Stimulated activated naive B cell treated with anti-CD40 and anti-IgM and Interleukin-4, amounts not matched to agents 10 μg/mL and 1 μg/mL and 100 μg/mL, for 72 hours (primary cell): ENCODE measurements around the gene FDXACB1.

ENCODE experiments used
- ATAC-seq, 2 donors: fragments of 150-1000 bp; cut with Tn5 transposase; replicated peaks; 2 replicates each; pipeline ENCODE4 v1.10.0; 2021; ENCODE audit warnings: moderate library complexity in 1 of 2
- DNase-seq: peaks from one replicate; pipeline ENCODE4 v3.0.0; 2021
- H3K27ac Mint-ChIP-seq: one replicate; pipeline ENCODE4 v1.8.0; 2022; ENCODE audit warnings: mild to moderate bottlenecking, mixed read lengths
- H3K27me3 Mint-ChIP-seq, 2 donors: one replicate each; pipeline ENCODE4 v1.8.0; 2022; ENCODE audit warnings: mixed read lengths in 2 of 2
- H3K36me3 Mint-ChIP-seq, 2 donors: one replicate each; pipeline ENCODE4 v1.8.0; 2022; ENCODE audit warnings: mixed read lengths in 2 of 2, mild to moderate bottlenecking in 1 of 2
- H3K4me1 Mint-ChIP-seq, 2 donors: one replicate each; pipeline ENCODE4 v1.8.0; 2022; ENCODE audit warnings: mixed read lengths in 2 of 2, mild to moderate bottlenecking in 1 of 2
- H3K4me3 Mint-ChIP-seq, 2 donors: one replicate each; pipeline ENCODE4 v1.8.0; 2022; ENCODE audit warnings: mild to moderate bottlenecking in 2 of 2, mixed read lengths in 2 of 2, moderate library complexity in 1 of 2
- H3K9me3 Mint-ChIP-seq, 2 donors: one replicate each; pipeline ENCODE4 v1.8.0; 2022; ENCODE audit warnings: mixed read lengths in 2 of 2, mild to moderate bottlenecking in 1 of 2

Gene FDXACB1

DNA sequence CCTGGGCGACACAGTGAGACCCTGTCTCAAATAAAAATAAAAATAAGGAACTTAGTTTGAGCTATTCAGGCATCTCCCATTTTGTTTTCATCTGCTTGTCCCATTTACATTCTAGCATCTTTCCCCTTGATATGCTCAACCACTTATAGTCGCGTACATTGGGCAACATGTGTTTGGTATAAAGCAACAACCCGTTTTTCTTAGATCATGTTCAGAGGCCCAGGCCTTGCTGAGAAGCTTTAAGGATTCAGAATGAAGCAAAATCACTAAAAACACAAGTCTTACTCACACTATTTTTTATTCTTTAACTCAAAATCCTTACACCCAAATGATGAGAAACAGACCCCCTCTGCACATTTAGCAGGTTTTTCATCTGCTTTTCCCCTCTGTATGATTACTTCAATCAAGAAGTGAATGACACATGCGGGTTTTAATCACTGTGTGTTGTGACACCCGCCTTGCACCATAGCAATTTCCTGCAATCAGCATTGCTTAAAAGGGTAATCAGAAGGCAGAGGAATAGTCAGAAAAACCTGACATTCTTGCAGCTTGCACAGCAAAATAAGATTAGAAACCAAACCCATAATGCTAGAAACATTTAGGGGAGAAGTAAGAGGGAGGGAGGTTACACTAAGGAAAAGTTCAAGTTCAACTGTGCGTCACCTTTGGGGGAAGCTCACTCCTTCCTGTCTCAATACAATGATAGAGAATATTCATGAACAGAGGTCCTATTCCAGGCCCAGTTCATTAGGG is 33.5 kb downstream of the FDXACB1 start:
- Mint-ChIP-seq H3K27ac (no peak overlapping the region), H3K4me1 (peaks cover 4 to 13% of the 10 kb centered on the region in 2 donors), H3K9me3 (no peaks in the 10 kb centered on the region), H3K27me3 (no peaks in the 10 kb centered on the region), H3K36me3 (peaks cover 20 to 39% of the 10 kb centered on the region in 2 donors), H3K4me3 (no peak overlapping the region)
- ATAC-seq (no peak), DNase-seq (no peak)

DNA sequence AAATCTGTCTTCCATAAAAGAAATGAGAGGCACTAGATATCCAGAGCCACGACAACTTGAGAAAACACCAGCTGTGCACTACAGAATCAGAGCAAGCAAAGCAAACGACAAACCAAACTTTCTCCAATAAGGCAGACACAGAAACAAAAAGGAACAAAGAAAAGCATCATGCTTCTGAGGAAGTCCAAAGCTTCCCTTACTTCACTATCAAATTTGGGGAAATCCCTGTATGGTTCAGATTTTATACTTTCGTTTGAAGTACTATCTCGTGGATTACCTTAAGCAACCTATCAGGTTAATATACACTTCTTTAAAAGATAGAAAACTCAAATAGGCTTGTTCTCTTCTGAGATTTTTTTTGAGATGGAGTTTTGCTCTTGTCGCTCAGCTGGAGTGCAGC is 35.3 kb downstream of the FDXACB1 start:
- ATAC-seq (peak; percentile 85 to 91), DNase-seq (no peak)
- H3K4me1 Mint-ChIP-seq: peaks cover 4 to 13% of the 10 kb centered on the region in 2 donors
- no peaks in the 10 kb centered on the region for H3K27me3 Mint-ChIP-seq
- H3K9me3 Mint-ChIP-seq: no peaks in the 10 kb centered on the region
- H3K36me3 Mint-ChIP-seq: peaks cover 13 to 35% of the 10 kb centered on the region in 2 donors
- no peak overlapping the region for H3K4me3 Mint-ChIP-seq
- H3K27ac Mint-ChIP-seq: peak overlapping the region; percentile 67

DNA sequence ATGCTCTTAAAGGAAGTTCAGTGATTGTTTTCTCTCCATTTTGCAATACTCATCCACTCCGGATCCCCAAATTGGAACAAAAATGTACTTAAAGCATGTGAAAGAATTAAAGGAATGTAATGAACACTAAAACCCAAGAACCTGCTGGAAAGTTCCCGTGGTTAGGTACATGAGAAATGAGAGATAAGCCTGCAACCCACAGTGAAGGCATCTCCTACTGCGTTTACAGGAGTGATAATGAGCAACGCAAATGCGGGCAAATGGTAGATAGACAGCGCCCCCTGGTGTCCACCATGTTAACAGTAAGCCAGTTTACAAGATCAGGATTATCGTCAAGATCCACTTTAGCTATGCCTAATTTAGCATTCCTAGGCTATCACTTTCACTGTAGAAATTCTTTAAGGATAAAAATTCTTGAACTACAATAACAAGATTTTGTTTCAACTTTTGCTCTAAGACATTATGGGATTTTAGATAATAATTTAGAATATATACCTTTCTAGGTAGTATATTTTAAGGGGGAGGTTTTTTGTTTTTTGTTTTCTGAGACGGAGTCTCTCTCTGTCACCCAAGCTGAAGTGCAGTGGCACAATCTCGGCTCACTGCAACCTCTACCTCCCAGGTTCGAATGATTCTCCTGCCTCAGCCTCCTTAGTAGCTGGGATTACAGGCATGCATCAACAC is 37.5 kb downstream of the FDXACB1 start:
- Mint-ChIP-seq H3K27me3 (no peaks in the 10 kb centered on the region), H3K36me3 (peaks cover 15 to 37% of the 10 kb centered on the region in 2 donors), H3K9me3 (no peaks in the 10 kb centered on the region), H3K27ac (no peak overlapping the region), H3K4me1 (peaks cover 4 to 20% of the 10 kb centered on the region in 2 donors), H3K4me3 (no peak overlapping the region)
- DNase-seq (peak; percentile 62), ATAC-seq (peak; percentile 88 to 92)

DNA sequence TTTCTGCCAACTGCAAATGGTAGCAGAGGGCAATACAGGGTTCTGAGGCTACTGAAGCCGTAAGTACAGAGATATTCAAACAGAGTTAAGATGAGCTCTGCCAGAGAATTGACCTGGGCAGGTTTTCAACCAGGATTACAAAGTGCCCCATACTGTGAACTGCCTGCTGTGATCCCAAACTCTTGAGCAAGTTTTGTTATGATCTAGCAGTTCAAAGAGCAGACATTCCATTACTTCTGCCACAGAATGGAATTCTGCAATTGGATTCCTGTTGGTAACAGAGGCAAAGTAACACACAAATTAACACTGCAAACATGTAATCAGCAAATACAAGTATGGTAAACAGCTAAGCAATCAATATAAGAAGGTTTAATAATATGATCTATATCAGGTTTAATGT is 38.8 kb downstream of the FDXACB1 start:
- peaks cover 4 to 20% of the 10 kb centered on the region in 2 donors for H3K4me1 Mint-ChIP-seq
- no peaks in the 10 kb centered on the region for H3K27me3 Mint-ChIP-seq
- ATAC-seq (no peak), DNase-seq (no peak)
- peaks cover 17 to 38% of the 10 kb centered on the region in 2 donors for H3K36me3 Mint-ChIP-seq
- H3K27ac Mint-ChIP-seq: no peak overlapping the region
- H3K9me3 Mint-ChIP-seq: no peaks in the 10 kb centered on the region
- H3K4me3 Mint-ChIP-seq: no peak overlapping the region

DNA sequence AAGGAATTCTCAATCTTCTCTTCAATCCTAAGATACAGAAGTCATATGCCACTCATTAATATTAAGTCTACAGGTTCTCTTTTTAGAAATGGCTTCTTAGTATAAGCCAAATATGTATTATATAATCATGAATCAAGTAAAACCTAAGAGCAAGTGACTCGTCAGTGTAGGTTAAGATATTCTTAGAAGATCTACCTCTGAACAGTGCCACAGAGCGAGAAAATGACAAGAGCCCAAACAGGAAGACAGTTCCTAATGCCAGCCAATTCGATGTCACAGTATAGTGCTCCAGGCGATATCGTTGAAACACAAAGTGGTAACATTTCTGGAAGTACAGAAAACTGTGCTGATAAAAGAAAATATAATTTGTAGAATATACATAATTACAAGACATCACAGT is 40.9 kb downstream of the FDXACB1 start:
- H3K4me1 Mint-ChIP-seq: peaks cover 0 to 8% of the 10 kb centered on the region in 2 donors
- peaks cover 18 to 35% of the 10 kb centered on the region in 2 donors for H3K36me3 Mint-ChIP-seq

GRCh38 chr11:111837366-111837891 is 41.5 kb downstream of the FDXACB1 start:
- DNase-seq (no peak), ATAC-seq (no peak)
- Mint-ChIP-seq H3K4me3 (no peak overlapping the region), H3K9me3 (no peaks in the 10 kb centered on the region), H3K4me1 (peaks cover 0 to 8% of the 10 kb centered on the region in 2 donors), H3K27me3 (no peaks in the 10 kb centered on the region), H3K36me3 (peaks cover 18 to 35% of the 10 kb centered on the region in 2 donors), H3K27ac (no peak overlapping the region)

More for the DNA sequence above, 40.9 kb downstream of the FDXACB1 start:
- no peak overlapping the region for H3K27ac Mint-ChIP-seq
- no peak overlapping the region for H3K4me3 Mint-ChIP-seq
- H3K9me3 Mint-ChIP-seq: no peaks in the 10 kb centered on the region
- no peaks in the 10 kb centered on the region for H3K27me3 Mint-ChIP-seq
- DNase-seq (no peak), ATAC-seq (no peak)

DNA sequence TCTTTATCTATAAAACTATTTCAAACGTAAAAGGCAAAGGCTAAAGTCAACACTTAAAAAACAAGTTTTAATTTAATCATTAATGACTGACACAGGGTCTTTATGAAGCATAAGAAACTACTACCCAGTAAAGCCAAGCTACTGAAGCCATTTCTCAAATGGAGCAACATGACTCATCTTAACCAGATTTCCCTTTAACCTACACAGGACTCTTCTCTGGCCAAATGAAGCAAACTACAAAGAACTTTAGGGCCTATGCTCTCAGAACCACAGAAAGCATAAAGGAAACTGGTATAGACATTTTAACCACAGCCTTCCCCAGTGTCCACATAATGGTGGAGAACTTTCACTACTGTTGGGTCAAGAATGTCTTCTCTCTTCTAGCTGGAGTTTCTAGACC is 42.2 kb downstream of the FDXACB1 start:
- Mint-ChIP-seq H3K9me3 (no peaks in the 10 kb centered on the region), H3K27ac (no peak overlapping the region), H3K4me3 (no peak overlapping the region), H3K27me3 (no peaks in the 10 kb centered on the region), H3K36me3 (peaks cover 18 to 35% of the 10 kb centered on the region in 2 donors), H3K4me1 (peaks cover 0 to 8% of the 10 kb centered on the region in 2 donors)
- peak; percentile 25 to 31 for ATAC-seq
- DNase-seq: no peak

GRCh38 chr11:111836162-111836561 is 42.8 kb downstream of the FDXACB1 start:
- H3K27me3 Mint-ChIP-seq: no peaks in the 10 kb centered on the region
- ATAC-seq: no peak
- H3K36me3 Mint-ChIP-seq: peaks cover 18 to 39% of the 10 kb centered on the region in 2 donors
- H3K27ac Mint-ChIP-seq: no peak overlapping the region
- H3K9me3 Mint-ChIP-seq: no peaks in the 10 kb centered on the region
- H3K4me3 Mint-ChIP-seq: no peak overlapping the region
- H3K4me1 Mint-ChIP-seq: peaks cover 0 to 8% of the 10 kb centered on the region in 2 donors
- DNase-seq: no peak

GRCh38 chr11:111835665-111836064 is 43.3 kb downstream of the FDXACB1 start:
- Mint-ChIP-seq H3K4me1 (peaks cover 0 to 8% of the 10 kb centered on the region in 2 donors), H3K4me3 (no peak overlapping the region), H3K36me3 (peaks cover 18 to 39% of the 10 kb centered on the region in 2 donors), H3K9me3 (no peaks in the 10 kb centered on the region), H3K27ac (no peak overlapping the region), H3K27me3 (no peaks in the 10 kb centered on the region)
- ATAC-seq (no peak), DNase-seq (no peak)

- Mint-ChIP-seq H3K9me3 (no peaks in the 10 kb centered on the region), H3K27ac (no peak overlapping the region), H3K4me1 (peaks cover 0 to 17% of the 10 kb centered on the region in 2 donors), H3K27me3 (no peaks in the 10 kb centered on the region), H3K4me3 (no peak overlapping the region), H3K36me3 (peaks cover 18 to 46% of the 10 kb centered on the region in 2 donors)
- ATAC-seq (no peak), DNase-seq (no peak)
These were observed 44.4 kb downstream of the FDXACB1 start for GRCh38 chr11:111834432-111835163.

GRCh38 chr11:111833524-111833923 is 45.4 kb downstream of the FDXACB1 start:
- no peak for DNase-seq
- ATAC-seq: no peak
- no peak overlapping the region for H3K27ac Mint-ChIP-seq
- H3K4me1 Mint-ChIP-seq: peaks cover 0 to 17% of the 10 kb centered on the region in 2 donors
- no peaks in the 10 kb centered on the region for H3K27me3 Mint-ChIP-seq
- no peaks in the 10 kb centered on the region for H3K9me3 Mint-ChIP-seq
- H3K36me3 Mint-ChIP-seq: peaks cover 18 to 45% of the 10 kb centered on the region in 2 donors
- no peak overlapping the region for H3K4me3 Mint-ChIP-seq

DNA sequence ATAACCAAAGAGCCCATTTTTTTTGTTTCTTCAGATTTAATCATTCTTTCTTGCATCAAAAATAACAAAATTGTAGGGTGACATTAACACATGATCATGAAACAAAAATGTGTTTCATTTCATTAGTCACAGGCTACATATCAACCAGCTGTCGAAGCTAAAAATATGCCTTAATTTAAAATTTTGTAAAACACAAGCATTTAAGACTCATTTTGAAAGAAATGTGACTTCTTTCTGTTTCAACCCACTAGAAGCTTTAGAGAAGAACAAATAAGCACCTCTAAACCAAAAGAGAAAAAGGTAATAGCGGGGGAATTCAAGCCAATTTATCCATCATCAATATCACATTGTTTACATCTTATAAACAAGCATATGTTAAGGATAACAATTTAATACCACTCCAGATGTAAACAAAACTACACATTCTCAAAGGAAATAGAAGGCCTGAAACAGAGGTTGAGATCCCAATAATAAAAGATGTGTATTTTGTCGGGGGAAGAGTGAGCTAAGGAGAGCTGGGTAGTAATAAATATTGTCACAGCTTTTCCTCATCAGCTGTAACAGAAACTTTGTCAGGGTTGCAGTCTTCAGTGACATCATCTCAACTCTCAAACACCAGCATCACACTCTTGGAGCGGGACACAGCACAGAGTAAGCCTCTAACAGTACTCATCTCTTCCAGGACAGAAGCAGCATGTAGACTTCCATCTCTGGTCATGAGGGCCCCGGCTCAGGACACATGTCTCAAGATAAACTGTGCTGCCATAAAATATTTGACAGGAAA is 49.6 kb downstream of the FDXACB1 start:
- no peaks in the 10 kb centered on the region for H3K9me3 Mint-ChIP-seq
- H3K36me3 Mint-ChIP-seq: peaks cover 17 to 34% of the 10 kb centered on the region in 2 donors

GRCh38 chr11:111826322-111826950 is 52.5 kb downstream of the FDXACB1 start:
- Mint-ChIP-seq H3K36me3 (peaks cover 24 to 44% of the 10 kb centered on the region in 2 donors), H3K27me3 (no peaks in the 10 kb centered on the region)

More for the DNA sequence above, 49.6 kb downstream of the FDXACB1 start:
- Mint-ChIP-seq H3K4me1 (peaks cover 0 to 9% of the 10 kb centered on the region in 2 donors), H3K4me3 (no peak overlapping the region), H3K27ac (no peak overlapping the region), H3K27me3 (no peaks in the 10 kb centered on the region)
- no peak for DNase-seq
- ATAC-seq: no peak

More at GRCh38 chr11:111826322-111826950, 52.5 kb downstream of the FDXACB1 start:
- Mint-ChIP-seq H3K4me3 (no peak overlapping the region), H3K27ac (no peak overlapping the region), H3K4me1 (peaks cover 0 to 9% of the 10 kb centered on the region in 2 donors), H3K9me3 (no peaks in the 10 kb centered on the region)
- ATAC-seq (no peak), DNase-seq (no peak)
